Stimulated activated CD4-positive, alpha-beta T cell treated with anti-CD3 and anti-CD28 coated beads, Interleukin-2, amount 100 ng/mL, for 24 hours (primary cell): ENCODE results near the gene LPIN3.

ENCODE experiments used
- DNase-seq, 2 donors: peaks; one replicate each; pipeline ENCODE4 v3.0.0-alpha.2; 2020

Gene LPIN3

DNA sequence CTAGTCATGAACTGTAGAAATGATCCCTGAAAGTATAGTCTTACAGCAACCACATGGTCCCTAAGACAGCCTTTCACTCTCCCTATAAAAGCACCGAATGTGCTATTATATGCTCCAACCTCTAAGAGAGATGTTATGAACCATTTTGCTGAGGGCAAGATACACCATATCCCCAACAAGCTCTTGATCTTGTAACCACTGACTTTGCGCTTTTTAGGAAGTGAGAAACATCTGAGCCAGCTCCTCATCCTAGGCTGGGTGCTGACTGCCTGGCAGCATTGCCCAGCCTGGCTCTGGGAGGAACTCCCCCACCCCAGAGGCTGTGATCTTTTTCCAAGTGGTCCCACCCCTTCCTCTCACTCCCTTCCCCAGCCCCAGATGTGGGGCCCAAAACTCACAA, 29.1 kb downstream of the LPIN3 start:
- no peak for DNase-seq

DNA sequence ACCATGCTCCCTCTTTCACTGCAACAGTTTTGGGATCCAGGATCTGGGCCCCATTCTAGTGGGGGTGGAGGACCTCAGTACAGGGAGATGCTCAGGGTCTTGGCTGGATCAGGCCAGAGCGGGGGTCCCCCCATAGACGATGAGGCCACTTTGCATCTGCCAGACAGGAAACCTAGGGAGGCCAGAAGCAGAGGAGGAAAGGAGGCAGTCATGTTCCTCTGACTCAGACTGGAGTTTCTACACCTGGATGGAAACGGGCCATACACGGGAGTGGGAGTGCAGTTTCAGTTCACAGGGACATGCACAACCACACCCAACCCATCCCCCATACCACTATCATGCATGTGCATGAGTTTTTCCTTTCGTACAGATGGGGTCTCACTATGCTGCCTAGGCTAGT, 29.6 kb downstream of the LPIN3 start:
- no peak for DNase-seq

DNA sequence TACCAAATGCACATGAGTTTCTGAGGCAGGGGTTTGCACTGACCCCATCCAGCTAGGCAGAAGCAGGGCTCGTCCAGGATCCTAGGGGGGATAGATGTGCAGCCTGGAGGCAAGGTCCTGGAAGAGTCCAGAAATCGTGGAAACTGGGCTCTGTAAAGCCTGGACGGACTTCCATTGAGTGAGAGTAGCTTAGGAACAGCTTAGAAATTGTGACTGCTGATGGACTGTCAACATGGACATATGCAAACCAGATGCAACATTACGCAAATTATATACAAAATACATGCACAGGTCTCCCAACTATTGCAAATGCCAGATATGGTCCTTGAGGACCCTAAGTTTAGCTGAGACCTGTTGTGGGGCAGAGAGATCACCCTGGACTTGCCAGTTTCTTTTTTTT, 30.8 kb downstream of the LPIN3 start:
- no peak for DNase-seq

DNA sequence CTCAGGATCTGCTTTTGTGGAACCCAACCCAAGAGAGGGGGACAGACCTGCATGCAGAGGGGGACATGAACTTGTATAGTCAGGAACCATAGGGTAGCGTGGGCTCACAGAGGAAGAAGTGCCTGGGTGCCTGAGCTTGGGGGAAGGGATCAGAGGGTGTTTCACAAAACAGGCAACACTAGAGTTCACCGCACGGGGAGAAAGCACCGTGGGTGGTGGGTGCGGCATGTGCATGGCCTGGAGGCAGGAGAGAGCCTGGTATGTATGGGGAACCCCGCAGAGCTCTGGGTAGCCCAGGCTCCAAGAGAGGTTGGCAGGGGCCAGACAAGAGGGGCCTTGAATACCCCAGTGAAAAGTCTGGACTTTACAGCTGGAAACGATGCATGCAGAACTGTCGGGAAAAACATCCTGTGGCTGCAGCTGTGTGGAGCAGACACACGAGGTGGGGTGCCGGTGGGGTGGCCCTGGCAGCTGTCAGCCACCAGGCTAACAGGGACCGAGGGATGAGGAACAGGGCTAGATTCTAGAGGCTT, 32.7 kb downstream of the LPIN3 start:
- DNase-seq: no peak

DNA sequence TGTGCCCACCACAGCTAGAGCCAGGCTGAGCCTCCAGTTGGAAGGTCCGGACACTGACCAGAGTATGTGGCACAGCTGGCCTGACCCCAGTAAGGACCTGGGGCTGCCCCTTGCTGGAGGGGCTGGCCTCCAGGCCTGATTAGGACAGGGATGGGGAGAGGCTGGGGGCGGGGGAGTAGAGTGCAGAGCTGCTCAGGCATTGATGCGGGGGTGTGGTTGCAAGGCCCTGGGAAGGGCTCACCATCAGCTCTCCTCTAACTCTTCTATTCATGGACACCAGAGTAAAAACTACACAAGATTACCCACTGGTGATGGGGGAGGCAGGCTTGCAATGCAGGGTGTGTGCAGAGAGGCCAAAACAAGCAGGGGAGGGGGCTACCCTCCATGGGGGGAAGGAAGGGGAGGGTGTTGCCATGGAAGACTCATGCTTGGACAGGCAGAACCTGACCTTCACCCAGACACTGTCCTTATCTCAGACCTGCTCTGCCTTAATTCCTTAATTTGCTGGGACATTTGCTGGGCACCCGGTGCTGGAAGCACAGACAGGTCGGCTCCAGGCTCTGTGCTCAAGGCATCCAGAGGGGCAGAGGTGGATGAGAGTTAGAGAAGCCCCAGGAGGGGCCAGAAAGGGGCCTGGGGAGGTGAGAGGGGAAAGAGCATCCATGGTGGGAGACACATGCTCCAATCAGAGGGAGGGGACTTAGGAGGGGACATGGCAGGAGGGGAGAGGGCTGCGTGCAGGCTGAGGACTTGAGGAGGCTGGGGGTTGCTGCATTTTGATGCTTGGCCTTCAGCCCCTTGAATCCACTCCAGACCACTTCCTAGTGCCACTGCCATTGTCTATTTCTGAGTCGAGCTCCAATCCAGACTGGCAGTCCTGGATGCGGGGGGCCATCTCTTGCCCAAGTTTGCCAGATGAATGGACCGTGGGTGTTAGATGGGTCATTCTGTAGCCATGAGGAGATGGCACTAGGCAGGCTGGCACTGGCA, 33.6 kb downstream of the LPIN3 start:
- DNase-seq: no peak

DNA sequence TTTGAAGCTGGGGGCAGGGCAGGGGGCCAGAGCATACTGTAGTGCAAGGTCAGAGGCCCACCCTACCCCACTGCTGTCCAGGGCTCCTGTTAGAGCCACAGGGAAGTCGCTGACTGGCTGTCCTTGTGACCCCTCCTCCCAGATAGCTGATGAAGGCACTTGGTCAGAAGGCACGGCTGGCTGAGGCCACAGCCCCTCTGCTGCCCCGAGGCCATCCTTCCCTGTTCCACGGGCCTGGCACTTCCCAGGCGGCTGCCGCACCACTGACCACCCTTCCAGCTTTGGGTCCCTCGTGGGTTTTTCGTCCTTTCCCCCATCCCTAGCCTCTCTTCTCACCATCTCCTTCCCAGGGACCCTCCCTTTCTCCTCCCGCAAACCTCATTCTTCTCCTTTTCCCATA, 35.2 kb downstream of the LPIN3 start:
- no peak for DNase-seq

DNA sequence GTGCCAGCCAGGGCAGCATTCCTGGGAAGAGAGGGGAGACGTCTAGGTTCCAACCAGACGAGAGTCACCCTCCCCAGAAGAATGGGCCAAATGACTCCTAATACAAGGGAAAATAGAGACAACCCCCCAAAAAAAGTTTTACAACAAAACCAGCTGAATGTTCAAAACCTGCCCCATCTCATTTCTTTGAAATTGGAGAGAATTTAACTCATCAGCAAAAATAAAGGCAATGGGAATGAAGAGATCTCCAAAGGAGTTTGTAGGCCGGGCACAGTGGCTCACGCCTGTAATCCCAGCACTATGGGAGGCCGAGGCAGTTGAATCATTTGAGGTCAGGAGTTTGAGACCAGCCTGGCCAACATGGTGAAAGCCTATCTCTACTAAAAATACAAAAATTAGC, 35.7 kb downstream of the LPIN3 start:
- no peak for DNase-seq

DNA sequence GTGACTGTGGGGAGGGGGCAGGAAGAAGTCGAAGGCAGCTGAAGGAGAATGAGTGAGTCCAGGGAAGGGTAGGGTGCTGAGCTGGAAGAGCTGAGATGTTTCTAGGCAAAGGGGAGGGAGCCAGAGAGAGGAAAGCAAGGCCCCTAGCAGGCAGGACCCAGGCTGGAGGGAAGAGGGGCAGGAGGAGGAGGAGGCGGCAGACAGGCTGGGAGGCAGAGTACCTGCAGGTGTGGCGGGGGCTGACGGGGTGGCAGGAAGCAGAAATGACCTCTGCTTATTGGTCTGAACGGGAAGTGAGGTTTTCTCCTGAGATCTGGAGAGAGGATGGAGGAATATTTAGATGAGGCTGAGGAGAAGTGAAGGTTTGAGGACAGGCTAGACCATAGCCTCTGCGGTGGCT, 36.7 kb downstream of the LPIN3 start:
- no peak for DNase-seq

DNA sequence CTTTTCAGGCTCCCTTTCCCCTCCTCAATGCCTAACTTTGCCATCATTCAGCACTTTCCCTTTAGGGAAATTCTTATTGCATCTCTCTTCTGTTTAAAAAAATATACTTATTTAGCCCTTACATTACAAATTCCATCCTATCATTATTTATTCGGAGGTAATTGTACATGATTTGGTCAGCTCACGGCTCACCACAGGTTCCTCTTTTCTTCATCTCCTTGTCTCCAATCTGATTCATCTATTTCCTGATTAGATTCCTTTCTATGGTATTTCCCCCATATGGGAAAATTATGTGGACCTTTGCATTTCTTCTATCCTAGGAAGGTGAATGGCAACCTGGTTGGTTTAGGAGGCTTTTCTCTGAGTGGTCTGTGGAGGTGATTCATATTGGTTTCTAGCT, 38.9 kb downstream of the LPIN3 start:
- DNase-seq: no peak

DNA sequence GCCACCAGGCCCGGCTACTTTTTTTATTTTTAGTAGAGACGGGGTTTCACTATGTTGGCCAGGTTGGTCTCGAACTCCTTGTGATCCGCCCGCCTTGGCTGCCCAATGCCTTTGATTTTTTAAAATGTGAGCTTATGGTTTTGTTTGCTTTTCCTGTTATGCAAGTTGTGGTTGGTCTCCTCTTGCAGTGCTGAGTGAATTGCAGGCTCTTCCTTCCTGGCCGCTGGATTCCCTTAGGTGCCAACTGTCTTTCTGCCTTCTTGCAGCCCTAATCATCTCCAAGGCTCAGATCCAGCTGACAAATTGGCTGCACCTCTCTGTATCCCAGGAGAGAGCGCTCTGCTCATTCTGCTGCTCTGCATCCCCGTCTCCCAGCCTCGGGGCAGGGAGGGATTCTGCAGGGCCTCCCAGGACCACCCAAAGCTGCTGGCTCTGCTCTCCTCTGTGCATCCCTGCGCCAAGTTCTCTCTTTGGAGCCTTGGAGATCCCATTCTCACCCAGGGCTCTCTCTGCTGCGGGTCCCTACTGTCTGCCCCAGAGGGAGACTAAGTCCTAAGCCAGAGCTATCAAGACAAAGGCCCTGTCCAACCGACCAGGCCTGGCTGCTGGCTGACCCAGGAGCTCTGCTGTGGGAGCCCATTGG, 40.1 kb downstream of the LPIN3 start:
- DNase-seq: no peak

DNA sequence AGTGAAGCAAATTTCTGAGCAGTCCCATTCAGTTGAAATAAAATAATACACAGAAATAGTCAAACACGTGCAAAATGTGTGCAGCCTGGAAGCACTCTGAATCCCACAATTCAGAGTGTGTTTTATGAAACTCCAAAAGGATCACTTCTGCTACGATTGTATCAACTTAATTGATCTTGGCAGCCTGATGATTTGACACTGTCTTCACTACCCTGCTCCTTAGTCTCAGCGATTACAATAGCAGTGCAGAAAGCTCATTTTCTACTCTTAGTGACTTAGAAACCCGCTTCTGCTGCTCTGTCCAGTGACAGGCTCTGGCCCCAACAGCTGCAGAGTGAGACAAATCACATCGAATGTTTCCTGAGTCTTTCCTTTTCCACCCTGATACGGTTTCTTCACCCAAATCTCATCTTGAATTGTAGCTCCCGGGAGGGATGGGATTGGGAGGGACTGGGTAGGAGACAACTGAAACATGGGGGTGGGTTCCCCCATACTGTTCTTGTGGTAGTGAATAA, 42.2 kb downstream of the LPIN3 start:
- no peak for DNase-seq

DNA sequence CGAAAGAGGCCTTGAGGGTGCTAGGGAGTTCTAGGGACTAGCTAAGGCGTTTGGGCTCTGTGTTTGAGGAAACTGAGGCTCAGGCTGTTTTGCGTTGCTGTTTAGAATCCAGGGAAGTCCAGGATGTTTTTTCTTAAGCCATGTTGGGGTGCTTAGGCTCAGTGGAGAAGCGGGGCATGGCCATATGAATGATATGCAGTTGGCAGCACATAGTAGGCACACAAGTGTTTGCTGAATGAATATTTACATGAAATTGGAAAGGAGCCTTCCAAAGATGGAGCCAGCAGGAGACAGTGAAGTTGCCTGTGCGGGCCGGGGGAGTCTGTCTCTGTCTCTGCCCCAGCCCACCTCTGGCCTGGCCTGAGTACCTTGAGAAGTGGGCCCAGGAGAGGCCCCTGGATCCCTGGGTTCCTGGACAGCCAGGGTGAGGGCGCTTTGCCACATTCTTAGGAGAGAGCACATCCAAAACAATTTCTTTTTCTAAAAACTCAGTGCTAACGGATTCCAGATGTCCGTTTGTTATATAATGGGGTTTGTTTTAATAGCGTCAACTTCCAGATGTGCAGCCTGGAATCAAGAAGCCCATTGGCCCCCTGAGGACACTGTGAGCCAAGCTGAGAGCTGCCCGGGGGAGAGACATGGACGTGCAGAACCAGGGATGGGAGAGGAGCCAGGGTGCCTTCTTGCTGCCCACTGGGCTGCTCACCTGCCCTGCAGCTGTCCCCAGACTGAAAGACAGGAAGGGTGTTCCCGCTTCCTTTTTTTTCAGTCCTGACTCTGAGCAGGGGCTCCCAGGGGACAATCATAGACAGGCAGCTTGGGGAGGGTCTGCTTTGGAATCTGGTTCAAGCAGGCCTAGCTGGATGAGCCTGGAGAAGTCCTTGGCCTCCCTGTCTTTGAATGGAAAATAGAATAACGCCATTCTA, 46.1 kb downstream of the LPIN3 start:
- DNase-seq: no peak

DNA sequence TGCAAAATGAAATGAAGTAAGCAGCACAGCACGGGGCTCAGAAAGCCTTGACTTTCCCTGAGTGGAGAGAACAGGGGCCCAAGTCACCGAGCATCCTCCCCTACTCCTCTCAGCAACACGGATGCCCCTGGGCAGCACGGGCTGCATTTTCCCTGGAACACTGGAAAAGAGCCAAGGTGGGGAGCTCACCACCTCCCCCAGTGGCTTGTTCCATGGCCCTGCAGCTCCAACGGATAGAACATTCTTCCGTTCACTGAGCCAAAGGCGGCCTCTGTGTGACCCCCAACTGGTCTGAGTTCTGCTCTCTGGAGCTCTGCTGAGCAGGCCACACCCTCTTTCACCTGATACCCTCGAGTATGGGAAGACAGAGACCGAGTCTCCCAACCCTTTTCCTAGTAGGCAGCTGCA, 46.8 kb downstream of the LPIN3 start:
- DNase-seq: no peak

DNA sequence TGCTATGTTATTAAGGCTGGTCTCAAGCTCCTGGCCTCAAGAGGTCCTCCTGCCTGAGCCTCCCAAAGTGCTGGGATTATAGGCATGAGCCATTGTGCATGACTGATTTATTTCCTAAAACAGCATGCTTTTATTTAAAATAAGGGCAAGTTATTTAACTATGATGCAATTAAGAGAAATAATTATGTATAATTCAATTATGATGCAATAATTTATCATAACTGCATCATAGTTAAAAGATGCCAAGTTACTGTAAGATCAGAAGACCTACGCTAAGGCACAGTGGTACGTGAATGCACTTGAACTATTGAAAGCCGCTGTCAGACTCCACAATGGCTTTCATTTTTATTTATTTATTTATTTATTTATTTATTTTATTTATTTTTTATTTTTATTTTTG, 50.3 kb downstream of the LPIN3 start:
- no peak for DNase-seq

DNA sequence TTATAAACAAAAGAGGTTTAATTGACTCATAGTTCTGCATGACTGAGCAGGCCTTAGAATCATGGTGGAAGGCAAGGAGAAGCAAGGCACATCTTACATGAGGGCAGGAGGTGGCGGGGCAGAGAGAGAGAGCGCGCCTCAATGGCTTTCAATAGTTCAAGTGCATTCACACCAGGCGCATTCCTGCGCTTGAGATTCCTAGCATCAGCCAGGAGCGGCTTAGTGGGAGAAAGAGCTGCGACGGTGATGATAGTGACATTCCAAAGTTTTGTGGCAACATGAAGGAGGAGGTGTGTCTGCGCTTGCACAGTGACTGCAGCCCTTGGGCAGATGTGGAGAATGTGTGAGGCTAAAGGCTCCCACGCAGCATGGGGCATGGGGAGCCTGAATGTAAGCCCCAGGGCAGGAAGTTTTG, 51.0 kb downstream of the LPIN3 start:
- DNase-seq: no peak

DNA sequence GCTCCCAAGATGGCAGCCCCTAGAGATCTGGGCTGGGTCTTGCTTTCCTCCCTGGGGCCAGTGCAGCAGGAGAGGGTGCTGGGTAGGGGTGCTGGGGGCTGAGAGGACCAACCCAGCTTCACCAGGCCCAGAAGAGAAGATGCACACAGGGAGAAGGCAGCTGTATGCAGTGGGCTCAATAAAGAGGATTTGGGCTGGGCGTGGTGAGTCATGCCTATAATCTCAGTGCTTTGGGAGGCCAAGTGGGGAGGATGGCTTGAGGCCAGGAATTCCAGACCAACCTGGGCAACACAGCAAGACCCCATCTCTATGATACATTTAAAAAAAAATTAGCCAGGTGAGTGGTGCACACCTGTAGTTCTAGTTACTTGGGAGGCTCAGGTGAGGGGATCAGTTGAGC, 51.7 kb downstream of the LPIN3 start:
- no peak for DNase-seq

DNA sequence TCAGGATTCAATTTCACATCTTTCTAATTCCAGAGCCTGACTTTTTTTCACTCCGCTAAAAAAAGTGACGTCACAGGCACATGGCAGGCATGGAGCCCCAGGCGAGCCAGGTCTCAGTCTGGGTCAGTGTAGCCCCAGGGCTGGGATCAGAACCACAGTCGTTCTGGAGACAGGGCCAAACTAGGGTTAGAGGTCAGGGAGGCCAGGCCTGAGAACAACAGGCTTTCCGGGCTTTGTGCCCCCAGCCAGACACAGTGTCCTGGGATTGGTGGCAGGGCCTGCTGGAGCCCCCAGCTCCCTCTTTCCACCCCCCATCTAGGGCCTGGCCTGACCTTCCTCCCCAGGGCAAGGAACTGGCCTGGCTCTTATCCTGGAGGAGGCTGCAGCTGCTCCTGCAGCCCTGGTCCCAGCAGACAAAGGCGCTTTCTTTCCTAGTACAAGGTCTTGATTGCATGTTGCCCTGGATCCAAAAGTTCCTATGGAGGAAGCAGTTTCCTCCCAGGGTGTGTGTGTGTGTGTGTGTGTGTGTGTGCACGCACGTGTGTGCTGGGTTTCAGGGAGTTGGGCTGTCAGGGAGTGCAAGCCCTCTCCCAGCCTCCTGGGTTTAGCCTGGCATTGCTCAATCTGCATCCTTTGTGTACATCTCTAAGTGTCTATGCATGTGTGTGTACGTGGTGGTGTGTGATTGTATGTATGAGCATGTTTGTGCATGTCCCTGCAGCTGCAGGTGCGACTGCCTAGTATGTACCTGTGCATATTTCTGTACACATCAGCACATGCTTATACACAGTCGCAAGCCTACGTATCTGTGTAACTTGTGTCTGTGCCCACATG, 52.5 kb downstream of the LPIN3 start:
- DNase-seq: no peak

DNA sequence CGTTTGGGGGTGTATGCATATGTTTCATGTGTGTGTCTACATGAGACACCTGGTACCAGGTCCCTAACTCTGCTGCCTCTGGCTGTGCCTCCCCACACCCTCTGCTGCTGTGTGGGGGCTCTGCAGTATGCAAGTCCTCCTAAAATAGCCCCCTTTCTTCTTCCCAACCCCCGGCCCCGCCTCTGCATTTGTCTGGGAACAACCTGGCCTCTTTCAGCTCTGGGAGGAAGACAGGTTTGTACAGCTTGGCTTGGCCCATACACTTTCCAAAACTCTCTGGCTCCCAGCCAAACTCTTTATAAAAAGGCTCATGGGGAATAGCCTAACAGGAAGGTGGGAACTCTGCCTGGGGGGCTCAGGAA, 53.1 kb downstream of the LPIN3 start:
- no peak for DNase-seq

DNA sequence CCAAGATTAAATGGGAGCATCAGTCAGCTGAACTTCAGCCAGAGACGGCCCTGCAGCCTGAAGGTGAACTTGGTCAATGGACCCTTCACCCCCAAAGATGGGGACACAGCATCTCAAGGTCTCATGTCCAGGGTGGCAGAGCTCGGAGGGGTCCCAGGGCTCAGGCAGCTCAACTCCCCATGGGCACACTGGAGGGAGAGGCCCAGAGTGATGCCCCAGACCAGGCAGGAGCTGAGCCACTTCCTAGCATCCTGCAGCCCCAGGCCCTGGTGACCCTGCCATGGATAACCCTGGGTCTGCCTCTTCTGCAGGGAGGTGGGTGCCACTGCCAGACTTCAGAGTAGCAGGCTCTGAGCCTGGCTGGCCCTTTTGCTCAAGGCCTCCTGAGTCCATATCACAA, 53.5 kb downstream of the LPIN3 start:
- DNase-seq: no peak

DNA sequence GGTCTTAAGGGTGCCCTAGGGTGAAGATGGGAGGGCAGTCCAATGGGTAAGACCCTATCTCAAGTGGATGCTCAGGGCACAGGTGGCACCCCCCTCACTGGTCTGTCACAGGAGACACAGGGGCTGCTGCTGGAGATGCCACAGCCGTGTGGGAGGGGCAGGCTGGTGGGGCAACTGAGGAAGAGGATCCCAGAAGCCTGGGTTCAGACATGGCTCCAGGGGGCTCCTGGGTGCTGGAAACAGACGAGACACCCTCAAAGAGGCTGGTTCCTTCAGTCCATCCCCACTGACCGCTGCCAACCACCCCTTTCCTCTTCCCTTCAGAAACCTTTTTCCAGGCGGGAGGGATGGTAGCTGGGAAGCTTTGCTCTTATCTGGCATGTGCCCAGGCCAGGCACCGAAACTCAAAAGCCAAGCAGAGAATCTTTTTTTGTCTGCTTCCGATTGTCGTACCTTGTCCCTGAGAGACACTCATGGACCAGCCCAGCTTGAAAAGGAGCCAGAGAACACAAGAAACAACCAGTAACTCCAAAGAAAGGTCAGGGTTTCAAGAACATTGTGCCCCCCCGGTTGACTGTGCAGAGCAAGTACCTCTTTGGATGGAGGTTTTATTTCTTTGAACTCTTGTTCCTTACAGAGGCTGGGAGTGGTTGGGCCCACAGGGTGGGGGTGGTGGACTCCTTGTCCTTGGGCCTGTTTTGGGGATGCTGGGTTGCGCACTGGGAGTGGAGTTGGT, 54.5 kb downstream of the LPIN3 start:
- DNase-seq: no peak
